HEK293 (cell line): Measurements from ENCODE around the gene IGSF9.

Experiments used
- CTCF ChIA-PET: fragments of 350-600 bp; formaldehyde crosslinking; extraction: SDS; loops from one replicate; lab custom pipeline; 2021; ENCODE audit warnings: antibody characterized with exemption; lab: Yijun Ruan, JAX
- POLR2A ChIA-PET: fragments of 300-600 bp; formaldehyde crosslinking; extraction: SDS; loops from one replicate; lab custom pipeline; 2020; ENCODE audit warnings: antibody characterized with exemption, inconsistent platforms; lab: Yijun Ruan, JAX
- H3K27ac ChIP-seq: fragments of 200-500 bp; sonication (Bioruptor generic); 2 replicates; pipeline ENCODE4 v1.5.1; 2014; ENCODE audit warnings: low read depth, low read length, control low read depth, inconsistent platforms; ENCODE audit errors: extremely low read depth
- H3K36me3 ChIP-seq, 2 experiments: fragments of 200-500 bp in 1 of 2; sonication (Bioruptor generic) in 1 of 2; 1 replicate in 1 of 2; 2 replicates in 1 of 2; pipeline ENCODE4 v1.5.1; 2014 to 2017; ENCODE audit warnings: inconsistent platforms in 2 of 2, low read length in 2 of 2; ENCODE audit not compliant: control insufficient read depth in 2 of 2, insufficient read depth in 1 of 2
- H3K4me1 ChIP-seq: fragments of 200-500 bp; sonication (Bioruptor generic); 2 replicates; pipeline ENCODE4 v1.5.1; 2014; ENCODE audit warnings: mild to moderate bottlenecking, low read length, inconsistent platforms; ENCODE audit not compliant: control insufficient read depth, insufficient read depth
- H3K4me3 ChIP-seq: 2 replicates; pipeline ENCODE4 v1.5.1; 2011; ENCODE audit warnings: low read depth, mild to moderate bottlenecking, control low read depth, low read length, moderate library complexity
- H3K9me3 ChIP-seq: fragments of 200-500 bp; sonication (Bioruptor generic); 2 replicates; pipeline ENCODE4 v1.5.1; 2014; ENCODE audit warnings: low read depth, low read length, inconsistent platforms; ENCODE audit not compliant: control insufficient read depth, insufficient read depth
- BCL11A ChIP-seq: fragments of 450-650 bp; formaldehyde crosslinking; IDR thresholded peaks from 2 replicates; pipeline ENCODE4 v1.5.1; 2016; ENCODE audit warnings: low read depth, missing biosample characterization, missing genetic modification characterization
- GLIS1 ChIP-seq: fragments of 450-650 bp; formaldehyde crosslinking; IDR thresholded peaks from 2 replicates; pipeline ENCODE4 v1.5.1; 2016; ENCODE audit warnings: missing biosample characterization, missing genetic modification characterization
- KLF8 ChIP-seq: fragments of 450-650 bp; formaldehyde crosslinking; IDR thresholded peaks from 2 replicates; pipeline ENCODE4 v1.5.1; 2016; ENCODE audit warnings: missing biosample characterization, missing genetic modification characterization
- PBX3 ChIP-seq: sonication (generic); formaldehyde crosslinking; IDR thresholded peaks from 2 replicates; pipeline ENCODE4 v1.8.1; 2022; ENCODE audit warnings: mild to moderate bottlenecking, moderate library complexity, missing genetic modification reagents
- SCRT1 ChIP-seq: fragments of 450-650 bp; formaldehyde crosslinking; IDR thresholded peaks from 2 replicates; pipeline ENCODE4 v1.5.1; 2016; ENCODE audit warnings: missing biosample characterization, missing genetic modification characterization, borderline replicate concordance
- ZBTB1 ChIP-seq: fragments of 450-650 bp; formaldehyde crosslinking; IDR thresholded peaks from 2 replicates; pipeline ENCODE4 v1.5.1; 2016; ENCODE audit warnings: missing biosample characterization, missing genetic modification characterization
- ZBTB20 ChIP-seq: fragments of 450-650 bp; formaldehyde crosslinking; IDR thresholded peaks from 2 replicates; pipeline ENCODE4 v1.5.1; 2016; ENCODE audit warnings: missing biosample characterization, missing genetic modification characterization
- ZBTB6 ChIP-seq: fragments of 450-650 bp; formaldehyde crosslinking; IDR thresholded peaks from 2 replicates; pipeline ENCODE4 v1.5.1; 2017; ENCODE audit warnings: missing biosample characterization, missing genetic modification characterization
- ZFHX2 ChIP-seq: fragments of 450-650 bp; formaldehyde crosslinking; conservative IDR thresholded peaks from 2 replicates; pipeline ENCODE4 v1.5.1; 2016; ENCODE audit warnings: missing biosample characterization, missing genetic modification characterization
- ZFP69B ChIP-seq: fragments of 450-650 bp; formaldehyde crosslinking; IDR thresholded peaks from 2 replicates; pipeline ENCODE4 v1.5.1; 2016; ENCODE audit warnings: missing biosample characterization, missing genetic modification characterization
- ZNF146 ChIP-seq: fragments of 450-650 bp; formaldehyde crosslinking; IDR thresholded peaks from 2 replicates; pipeline ENCODE4 v1.5.1; 2016; ENCODE audit warnings: missing biosample characterization, missing genetic modification characterization
- ZNF148 ChIP-seq: fragments of 450-650 bp; formaldehyde crosslinking; IDR thresholded peaks from 2 replicates; pipeline ENCODE4 v1.5.0; 2017; ENCODE audit warnings: missing biosample characterization, missing genetic modification characterization, borderline replicate concordance
- ZNF239 ChIP-seq: fragments of 450-650 bp; formaldehyde crosslinking; IDR thresholded peaks from 2 replicates; pipeline ENCODE4 v1.5.1; 2016; ENCODE audit warnings: missing biosample characterization, missing genetic modification characterization
- ZNF362 ChIP-seq: fragments of 450-650 bp; formaldehyde crosslinking; IDR thresholded peaks from 2 replicates; pipeline ENCODE4 v1.5.1; 2016; ENCODE audit warnings: missing biosample characterization, missing genetic modification characterization
- ZNF416 ChIP-seq: fragments of 450-650 bp; formaldehyde crosslinking; IDR thresholded peaks from 2 replicates; pipeline ENCODE4 v1.5.1; 2016; ENCODE audit warnings: missing biosample characterization, missing genetic modification characterization
- ZNF473 ChIP-seq: fragments of 450-650 bp; formaldehyde crosslinking; IDR thresholded peaks from 2 replicates; pipeline ENCODE4 v1.5.1; 2017; ENCODE audit warnings: missing biosample characterization, missing genetic modification characterization
- ZNF488 ChIP-seq: fragments of 450-650 bp; formaldehyde crosslinking; IDR thresholded peaks from 2 replicates; pipeline ENCODE4 v1.5.1; 2016; ENCODE audit warnings: missing biosample characterization, missing genetic modification characterization
- ZNF544 ChIP-seq: fragments of 450-650 bp; formaldehyde crosslinking; IDR thresholded peaks from 2 replicates; pipeline ENCODE4 v1.5.0; 2017; ENCODE audit warnings: missing biosample characterization, missing genetic modification characterization
- ZNF549 ChIP-seq: fragments of 450-650 bp; IDR thresholded peaks from 2 replicates; pipeline ENCODE4 v1.5.1; 2018; ENCODE audit warnings: missing biosample characterization, missing genetic modification characterization, mild to moderate bottlenecking, inconsistent platforms, moderate library complexity
- ZNF623 ChIP-seq: fragments of 450-650 bp; formaldehyde crosslinking; IDR thresholded peaks from 2 replicates; pipeline ENCODE4 v1.5.1; 2016; ENCODE audit warnings: missing biosample characterization, missing genetic modification characterization
- ZNF664 ChIP-seq: fragments of 450-650 bp; formaldehyde crosslinking; IDR thresholded peaks from 2 replicates; pipeline ENCODE4 v1.5.1; 2016; ENCODE audit warnings: missing biosample characterization, missing genetic modification characterization
- ZNF701 ChIP-seq: fragments of 450-650 bp; formaldehyde crosslinking; IDR thresholded peaks from 2 replicates; pipeline ENCODE4 v1.5.1; 2016; ENCODE audit warnings: missing biosample characterization, missing genetic modification characterization
- ZNF776 ChIP-seq: fragments of 450-650 bp; formaldehyde crosslinking; IDR thresholded peaks from 2 replicates; pipeline ENCODE4 v1.5.0; 2017; ENCODE audit warnings: missing biosample characterization, missing genetic modification characterization, borderline replicate concordance
- ZNF777 ChIP-seq: fragments of 450-650 bp; formaldehyde crosslinking; IDR thresholded peaks from 2 replicates; pipeline ENCODE4 v1.5.1; 2017; ENCODE audit warnings: missing biosample characterization, missing genetic modification characterization, borderline replicate concordance
- ZNF792 ChIP-seq: fragments of 450-650 bp; formaldehyde crosslinking; IDR thresholded peaks from 2 replicates; pipeline ENCODE4 v1.5.1; 2016; ENCODE audit warnings: missing biosample characterization, missing genetic modification characterization
- ZNF830 ChIP-seq: fragments of 450-650 bp; IDR thresholded peaks from 2 replicates; pipeline ENCODE4 v1.5.0; 2018; ENCODE audit warnings: missing biosample characterization, missing genetic modification characterization, low read depth, mild to moderate bottlenecking, moderate library complexity

The IGSF9 gene

GRCh38 chr1:159895836-159896545 is 49.4 kb downstream of the IGSF9 start:
- H3K9me3 ChIP-seq, result no peaks in the 10 kb centered on the region
- H3K4me1 ChIP-seq, result no peaks in the 10 kb centered on the region
- POLR2A ChIA-PET, result interaction anchor here (0.6 to 1.7 kb wide), 2 partner anchors 9 to 28 kb away, joined by 3 to 6 read pairs; no protein-coding TSS in a partner anchor
- TF ChIP-seq KLF8, result no peak
- no peak for TF ChIP-seq ZNF148 (tag by site-specific recombination)
- TF ChIP-seq ZNF146 (tag by site-specific recombination), result no peak
- no peak for TF ChIP-seq ZNF473 (tag by site-specific recombination)
- TF ChIP-seq GLIS1 (tag by site-specific recombination), result no peak
- TF ChIP-seq ZFHX2 (tag by site-specific recombination), result no peak
- TF ChIP-seq ZBTB1 (tag by site-specific recombination), result no peak
- no peak for TF ChIP-seq ZNF792 (tag by site-specific recombination)
- H3K27ac ChIP-seq, result no peak overlapping the region
- no peak overlapping the region for H3K4me3 ChIP-seq
- CTCF ChIA-PET, result interaction anchor here (0.8 to 13.2 kb wide), 4 partner anchors 32 to 111 kb away, joined by 3 to 415 read pairs (median 90); partner anchors contain the start of gene FCRL6
- no peaks in the 10 kb centered on the region for H3K36me3 ChIP-seq

- CTCF ChIA-PET, result interaction anchor here (0.8 to 13.2 kb wide), 9 partner anchors 21 to 184 kb away, joined by 3 to 415 read pairs (median 4); partner anchors contain the start of genes FCRL6 and TAGLN2
- Histone ChIP-seq H3K27ac (no peak overlapping the region), H3K4me3 (no peak overlapping the region), H3K4me1 (no peaks in the 10 kb centered on the region), H3K9me3 (no peaks in the 10 kb centered on the region), H3K36me3 (no peaks in the 10 kb centered on the region)
- TF ChIP-seq ZNF623 (no peak), ZNF549 (no peak), ZNF777 (tag by site-specific recombination) (no peak), ZNF239 (tag by site-specific recombination) (no peak), KLF8 (no peak), BCL11A (tag by site-specific recombination) (no peak), ZNF830 (no peak), ZNF776 (tag by site-specific recombination) (no peak), ZNF664 (tag by site-specific recombination) (no peak), ZNF701 (tag by site-specific recombination) (no peak), ZNF544 (no peak), ZNF488 (no peak), SCRT1 (tag by site-specific recombination) (no peak), ZBTB6 (tag by site-specific recombination) (no peak), ZFP69B (tag by site-specific recombination) (no peak), ZBTB20 (no peak), PBX3 (CRISPR knock-in tag) (no peak), ZNF362 (tag by site-specific recombination) (no peak), ZNF416 (tag by site-specific recombination) (no peak)
- POLR2A ChIA-PET, result interaction anchor here (0.6 to 1.7 kb wide), 2 partner anchors 10 to 28 kb away, joined by 3 to 6 read pairs; no protein-coding TSS in a partner anchor
Measured at GRCh38 chr1:159895286-159895685, 50.1 kb downstream of the IGSF9 start.
